Measurements from ENCODE around the gene GALNT13.

Gene GALNT13

GRCh38 chr2:154233231-154233630 lies 361.5 kb downstream of the GALNT13 start:
- no peak for TF ChIP-seq POLR2AphosphoS5 (IDR thresholded peaks at IDR 0.05; ENCODE audit: low read depth, low read length)
- TF ChIP-seq TAF1 (IDR thresholded peaks at IDR 0.05; ENCODE audit: borderline replicate concordance, insufficient read depth, low read length): no peak
- TF ChIP-seq FOXP2 (optimal IDR thresholded peaks at IDR 0.05; ENCODE audit: borderline replicate concordance, extremely low read depth, extremely low read length, insufficient read depth): no peak
- TF ChIP-seq, protein P1, sequence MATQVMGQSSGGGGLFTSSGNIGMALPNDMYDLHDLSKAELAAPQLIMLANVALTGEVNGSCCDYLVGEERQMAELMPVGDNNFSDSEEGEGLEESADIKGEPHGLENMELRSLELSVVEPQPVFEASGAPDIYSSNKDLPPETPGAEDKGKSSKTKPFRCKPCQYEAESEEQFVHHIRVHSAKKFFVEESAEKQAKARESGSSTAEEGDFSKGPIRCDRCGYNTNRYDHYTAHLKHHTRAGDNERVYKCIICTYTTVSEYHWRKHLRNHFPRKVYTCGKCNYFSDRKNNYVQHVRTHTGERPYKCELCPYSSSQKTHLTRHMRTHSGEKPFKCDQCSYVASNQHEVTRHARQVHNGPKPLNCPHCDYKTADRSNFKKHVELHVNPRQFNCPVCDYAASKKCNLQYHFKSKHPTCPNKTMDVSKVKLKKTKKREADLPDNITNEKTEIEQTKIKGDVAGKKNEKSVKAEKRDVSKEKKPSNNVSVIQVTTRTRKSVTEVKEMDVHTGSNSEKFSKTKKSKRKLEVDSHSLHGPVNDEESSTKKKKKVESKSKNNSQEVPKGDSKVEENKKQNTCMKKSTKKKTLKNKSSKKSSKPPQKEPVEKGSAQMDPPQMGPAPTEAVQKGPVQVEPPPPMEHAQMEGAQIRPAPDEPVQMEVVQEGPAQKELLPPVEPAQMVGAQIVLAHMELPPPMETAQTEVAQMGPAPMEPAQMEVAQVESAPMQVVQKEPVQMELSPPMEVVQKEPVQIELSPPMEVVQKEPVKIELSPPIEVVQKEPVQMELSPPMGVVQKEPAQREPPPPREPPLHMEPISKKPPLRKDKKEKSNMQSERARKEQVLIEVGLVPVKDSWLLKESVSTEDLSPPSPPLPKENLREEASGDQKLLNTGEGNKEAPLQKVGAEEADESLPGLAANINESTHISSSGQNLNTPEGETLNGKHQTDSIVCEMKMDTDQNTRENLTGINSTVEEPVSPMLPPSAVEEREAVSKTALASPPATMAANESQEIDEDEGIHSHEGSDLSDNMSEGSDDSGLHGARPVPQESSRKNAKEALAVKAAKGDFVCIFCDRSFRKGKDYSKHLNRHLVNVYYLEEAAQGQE (IDR thresholded peaks at IDR 0.05; ENCODE audit: insufficient read depth in 1 of 2, low read depth in 2 of 2, low read length in 2 of 2): no peak
- no peak for TF ChIP-seq SIN3A (IDR thresholded peaks at IDR 0.05; ENCODE audit: borderline replicate concordance, insufficient read depth, low read length)

DNA sequence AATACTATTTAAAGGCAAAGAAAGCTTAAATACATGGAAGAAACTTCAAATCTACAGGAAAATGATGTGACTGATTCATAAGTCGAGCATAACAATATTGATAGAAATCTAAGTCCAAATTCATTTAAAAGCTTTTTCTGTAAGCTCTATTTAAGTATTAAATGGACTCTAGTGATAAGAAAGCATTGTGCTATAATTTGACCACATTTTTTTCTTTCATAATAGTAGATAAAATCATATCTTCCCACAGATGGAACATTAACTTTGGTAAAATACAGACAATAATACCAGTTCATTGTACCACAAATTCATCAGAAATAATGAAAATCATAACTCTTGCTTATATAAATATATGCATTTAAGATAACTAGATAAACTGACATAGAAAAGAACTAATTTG lies 366.5 kb downstream of the GALNT13 start:
- no peak for TF ChIP-seq TAF1 (IDR thresholded peaks at IDR 0.05; ENCODE audit: borderline replicate concordance, insufficient read depth, low read length)
- TF ChIP-seq FOXP2 (optimal IDR thresholded peaks at IDR 0.05; ENCODE audit: borderline replicate concordance, extremely low read depth, extremely low read length, insufficient read depth): no peak
- TF ChIP-seq SIN3A (IDR thresholded peaks at IDR 0.05; ENCODE audit: borderline replicate concordance, insufficient read depth, low read length): no peak
- TF ChIP-seq, protein P1 (IDR thresholded peaks at IDR 0.05; ENCODE audit: insufficient read depth in 1 of 2, low read depth in 2 of 2, low read length in 2 of 2): no peak
- no peak for TF ChIP-seq POLR2AphosphoS5 (IDR thresholded peaks at IDR 0.05; ENCODE audit: low read depth, low read length)

DNA sequence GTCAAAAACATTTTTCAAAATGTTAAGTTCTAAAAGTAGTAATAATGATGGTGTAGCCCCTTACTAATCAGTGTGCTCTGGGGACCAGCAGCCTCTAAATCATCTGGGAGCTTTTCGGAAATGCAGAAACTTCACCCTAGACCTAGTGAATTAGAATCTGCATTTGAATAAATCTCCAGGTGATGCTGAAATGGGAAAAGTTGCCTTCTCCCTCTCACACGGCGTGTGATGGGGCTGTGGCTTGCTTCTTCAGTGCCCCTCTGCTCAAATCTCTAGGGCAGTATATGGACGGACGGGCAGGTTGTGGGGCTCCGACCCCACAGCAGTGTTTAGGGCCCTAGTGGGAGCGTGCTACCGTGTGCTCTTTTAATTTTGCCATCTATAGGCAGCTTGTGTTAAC lies 368.6 kb downstream of the GALNT13 start:
- TF ChIP-seq FOXP2 (optimal IDR thresholded peaks at IDR 0.05; ENCODE audit: borderline replicate concordance, extremely low read depth, extremely low read length, insufficient read depth): no peak
- TF ChIP-seq, protein P1 (IDR thresholded peaks at IDR 0.05; ENCODE audit: insufficient read depth in 1 of 2, low read depth in 2 of 2, low read length in 2 of 2): no peak

- TF ChIP-seq FOXP2 (optimal IDR thresholded peaks at IDR 0.05; ENCODE audit: borderline replicate concordance, extremely low read depth, extremely low read length, insufficient read depth): peak; percentile 68
- TF ChIP-seq, protein P1 (IDR thresholded peaks at IDR 0.05; ENCODE audit: insufficient read depth in 1 of 2, low read depth in 2 of 2, low read length in 2 of 2): no peak
- TF ChIP-seq TAF1 (IDR thresholded peaks at IDR 0.05; ENCODE audit: borderline replicate concordance, insufficient read depth, low read length): 0 out of 2 replicates have a peak, but pooled peaks have one; percentile 31
- peak; percentile 85 for TF ChIP-seq POLR2AphosphoS5 (IDR thresholded peaks at IDR 0.05; ENCODE audit: low read depth, low read length)
- TF ChIP-seq SIN3A (IDR thresholded peaks at IDR 0.05; ENCODE audit: borderline replicate concordance, insufficient read depth, low read length): no peak
Observed at GRCh38 chr2:154240921-154241379, 369.2 kb downstream of the GALNT13 start.

DNA sequence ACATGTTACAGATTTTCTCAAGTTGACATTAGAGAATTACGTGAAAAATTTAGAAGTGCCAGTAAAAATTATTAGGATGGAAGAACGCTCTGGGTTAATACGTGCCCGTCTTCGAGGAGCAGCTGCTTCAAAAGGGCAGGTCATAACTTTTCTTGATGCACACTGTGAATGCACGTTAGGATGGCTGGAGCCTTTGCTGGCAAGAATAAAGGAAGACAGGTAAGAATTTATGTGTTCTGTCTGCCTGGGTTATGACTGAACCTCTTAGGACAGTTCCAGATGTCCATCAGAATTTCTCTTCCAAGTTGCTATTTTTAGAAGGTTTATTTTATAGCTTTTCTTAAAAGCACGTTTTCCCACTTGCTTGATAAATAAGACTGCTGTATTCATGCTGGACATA lies 371.0 kb downstream of the GALNT13 start:
- TF ChIP-seq TAF1 (IDR thresholded peaks at IDR 0.05; ENCODE audit: borderline replicate concordance, insufficient read depth, low read length): no peak
- no peak for TF ChIP-seq SIN3A (IDR thresholded peaks at IDR 0.05; ENCODE audit: borderline replicate concordance, insufficient read depth, low read length)
- TF ChIP-seq, protein P1 (IDR thresholded peaks at IDR 0.05; ENCODE audit: insufficient read depth in 1 of 2, low read depth in 2 of 2, low read length in 2 of 2): no peak
- no peak for TF ChIP-seq FOXP2 (optimal IDR thresholded peaks at IDR 0.05; ENCODE audit: borderline replicate concordance, extremely low read depth, extremely low read length, insufficient read depth)
- no peak for TF ChIP-seq POLR2AphosphoS5 (IDR thresholded peaks at IDR 0.05; ENCODE audit: low read depth, low read length)

Data from PFSK-1 (cell line).